K562 (cell line): Measurements from ENCODE around the gene RIN3. TPM values are rescaled to one million over a fixed set of nuclear protein-coding genes. Genes with fewer than 3 reads are reported as not detected.

Experiments
- ATAC-seq: fragments of 200-7000 bp; cut with Tn5 transposase; 3 replicates; pipeline ENCODE4 v1.9.1; 2020; ENCODE audit warnings: moderate library complexity
- BruUV-seq: library from RNA; stranded (reverse); fragments of 400-500 nt; replicated peaks from 2 replicates; lab custom pipeline; 2021; lab: Mats Ljungman, UMichigan
- CTCF ChIA-PET: fragments of 300-600 bp; formaldehyde crosslinking; extraction: SDS; loops from one replicate; lab custom pipeline; 2021; ENCODE audit warnings: low intra/inter-chr PET ratio; lab: Yijun Ruan, JAX
- POLR2A ChIA-PET: fragments of 300-600, 350-650 bp; sonication (Branson Sonifier 250); formaldehyde crosslinking; extraction: SDS; loops from one replicate; lab custom pipeline; 2021; ENCODE audit warnings: antibody characterized with exemption, inconsistent platforms; lab: Yijun Ruan, JAX
- DNase-seq, 4 experiments: peaks; one replicate each; pipeline versions ENCODE4 v3.0.0 to v3.0.0-alpha.2; 2011 to 2018; ENCODE audit warnings: low spot score in 3 of 4, mixed read lengths in 3 of 4; ENCODE audit errors: extremely low read depth in 1 of 4
- FAIRE-seq: peaks from 2 replicates; lab custom pipeline; 2011; peaks lifted over from hg19 to GRCh38; lab: Jason Lieb, UNC
- H2AFZ ChIP-seq: 2 replicates; pipeline ENCODE4 v1.6.0; 2011; ENCODE audit warnings: low read depth, low read length, control low read depth, inconsistent platforms
- H3K27ac ChIP-seq: fragments of 200-600 bp; 3 replicates; pipeline ENCODE4 v1.8.0; 2011; ENCODE audit warnings: low read depth, mild to moderate bottlenecking, control low read depth, inconsistent platforms, low read length, moderate library complexity, mixed read lengths; ENCODE audit errors: extremely low read depth
- H3K27me3 ChIP-seq, 2 experiments: fragments of 300-600 bp in 1 of 2; 2 replicates in 1 of 2; 3 replicates in 1 of 2; pipeline versions ENCODE4 v1.6.0 to v1.8.0; 2011; ENCODE audit warnings: inconsistent platforms in 2 of 2, low read length in 2 of 2, mild to moderate bottlenecking in 1 of 2, mixed read lengths in 1 of 2, moderate library complexity in 1 of 2; ENCODE audit not compliant: control insufficient read depth in 2 of 2, insufficient read depth in 2 of 2
- H3K36me3 ChIP-seq: fragments of 300-600 bp; 3 replicates; pipeline ENCODE4 v1.8.0; 2011; ENCODE audit warnings: mild to moderate bottlenecking, low read length, inconsistent platforms; ENCODE audit not compliant: control insufficient read depth, insufficient read depth
- H3K4me1 ChIP-seq, 2 experiments: fragments of 200-600 bp in 1 of 2; replicated peaks in 1 of 2; 2 replicates in 1 of 2; 3 replicates in 1 of 2; pipeline versions ENCODE4 v1.5.1 to v1.8.0; 2011; ENCODE audit warnings: inconsistent platforms in 2 of 2, low read length in 2 of 2, mild to moderate bottlenecking in 1 of 2, mixed read lengths in 1 of 2, moderate library complexity in 1 of 2; ENCODE audit not compliant: control insufficient read depth in 2 of 2, insufficient read depth in 2 of 2
- H3K4me2 ChIP-seq: 2 replicates; pipeline ENCODE4 v1.6.1; 2011; ENCODE audit warnings: low read length, control low read depth, inconsistent platforms, mixed read lengths; ENCODE audit not compliant: insufficient read depth
- H3K4me3 ChIP-seq: fragments of 200-600 bp; sonication (generic), shearing (Covaris generic); 2 replicates; pipeline ENCODE4 v1.5.1; 2016; ENCODE audit warnings: control low read depth, inconsistent platforms
- H3K79me2 ChIP-seq: fragments of 200-600 bp; 3 replicates; pipeline ENCODE4 v1.8.0; 2011; ENCODE audit warnings: low read length, inconsistent platforms; ENCODE audit not compliant: control insufficient read depth, insufficient read depth
- H3K9ac ChIP-seq, 2 experiments: 2 replicates each; pipeline versions ENCODE4 v1.6.0 to v1.6.1; 2011; ENCODE audit warnings: low read depth in 2 of 2, low read length in 2 of 2, control low read depth in 1 of 2, inconsistent platforms in 1 of 2, mild to moderate bottlenecking in 1 of 2, mixed read lengths in 1 of 2; ENCODE audit not compliant: insufficient read depth in 1 of 2
- H3K9me1 ChIP-seq: one replicate; pipeline ENCODE4 v1.6.0; 2011; ENCODE audit warnings: inconsistent platforms, mild to moderate bottlenecking, low read length, moderate library complexity; ENCODE audit not compliant: control insufficient read depth, insufficient read depth
- H3K9me3 ChIP-seq: replicated peaks from 2 replicates; pipeline ENCODE4 v1.5.1; 2011; ENCODE audit warnings: low read depth, low read length, inconsistent platforms; ENCODE audit not compliant: control insufficient read depth, insufficient read depth
- H4K20me1 ChIP-seq: replicated peaks from 2 replicates; pipeline ENCODE4 v1.6.1; 2011; ENCODE audit warnings: low read length, inconsistent platforms, mixed read lengths; ENCODE audit not compliant: control insufficient read depth, insufficient read depth
- EGR1 ChIP-seq: fragments of 450-650 bp; conservative IDR thresholded peaks from 2 replicates; pipeline ENCODE4 v1.6.1; 2017; ENCODE audit warnings: mild to moderate bottlenecking
- FOXA3 ChIP-seq, 2 experiments: fragments of 450-650 bp in 1 of 2; sonication (generic) in 1 of 2; formaldehyde crosslinking; IDR thresholded peaks in 1 of 2; conservative IDR thresholded peaks in 1 of 2; 2 replicates each; pipeline versions ENCODE4 v1.4.0 to v1.8.0; 2020 to 2022; ENCODE audit warnings: mild to moderate bottlenecking in 2 of 2, missing genetic modification reagents in 1 of 2
- NUFIP1 ChIP-seq: fragments of 450-650 bp; IDR thresholded peaks from 2 replicates; pipeline ENCODE4 v1.6.1; 2018; ENCODE audit not compliant: partially characterized antibody
- SLC30A9 ChIP-seq: fragments of 250-450 bp; sonication (Bioruptor Pico); IDR thresholded peaks from 2 replicates; pipeline ENCODE4 v1.8.0; 2022; ENCODE audit warnings: mild to moderate bottlenecking, moderate library complexity
- STAG1 ChIP-seq: sonication (generic); formaldehyde crosslinking; IDR thresholded peaks from 2 replicates; pipeline ENCODE4 v1.5.0; 2020; ENCODE audit warnings: missing genetic modification reagents, borderline replicate concordance
- TAF1 ChIP-seq: IDR thresholded peaks from 2 replicates; pipeline ENCODE4 v1.6.1; 2011; ENCODE audit warnings: mild to moderate bottlenecking, low read length, moderate library complexity; ENCODE audit not compliant: insufficient read depth, control insufficient read depth, severe bottlenecking; ENCODE audit errors: extremely low read depth
- ZC3H4 ChIP-seq: sonication (generic); formaldehyde crosslinking; IDR thresholded peaks from 2 replicates; pipeline ENCODE4 v1.9.0; 2021; ENCODE audit warnings: missing genetic modification reagents, borderline replicate concordance
- ZNF324 ChIP-seq: fragments of 250-450 bp; sonication (Bioruptor Pico); IDR thresholded peaks from 2 replicates; pipeline ENCODE4 v1.4.0; 2020; ENCODE audit warnings: mild to moderate bottlenecking
- ZNF77 ChIP-seq: fragments of 250-450 bp; sonication (Bioruptor Pico); IDR thresholded peaks from 2 replicates; pipeline ENCODE4 v1.5.0; 2020
- WGBS: fragments of 100-300 bp; shearing (Covaris generic); methylation state at CpG from one replicate; pipeline ENCODE4 v1.1.6; 2016; ENCODE audit warnings: low coverage, mixed read lengths; ENCODE audit not compliant: insufficient coverage; ENCODE audit errors: missing lambda C conversion rate; 5-methylcytosine and 5-hydroxymethylcytosine counted together
- in situ Hi-C: fragments of 300-500 bp; cut with MboI; formaldehyde crosslinking; loops from 4 replicates; pipeline ENCODE4 v1.15.0; 2018; ENCODE audit warnings: inconsistent platforms, mixed read lengths
- intact Hi-C: fragments of 100-400 bp; cut with micrococcal nuclease; formaldehyde crosslinking; loops from 2 replicates; pipeline ENCODE4 v1.14.2; 2022
- polyA plus RNA-seq, 8 experiments: library from polyadenylated mRNA; depleted of rRNA in 4 of 8; stranded (reverse) in 5 of 8; unstranded in 3 of 8; fragments of >200 nt; fragmentation: Nextera tagmentation in 2 of 8; fragmentation: Illumina TruSeq in 1 of 8; extraction: Ambion mirVana in 2 of 8; extraction: Trizol in 1 of 8; gene quantifications; 2 replicates each; pipeline versions ENCODE4 v1.2.1 to v1.2.3, GENCODE V29; 2011 to 2014; ENCODE audit warnings: inconsistent platforms in 1 of 8, missing spikeins in 1 of 8
- total RNA-seq, 7 experiments: library from RNA; depleted of rRNA in 6 of 7; stranded (reverse); fragments of >200 nt in 6 of 7; fragmentation: Illumina TruSeq in 2 of 7; extraction: Trizol in 2 of 7; gene quantifications; 2 replicates each; pipeline versions ENCODE4 v1.2.1 to v1.2.3, GENCODE V29; 2011 to 2021; ENCODE audit warnings: low replicate concordance in 1 of 7

Gene RIN3
- total and polyA plus RNA-seq, 9 of the 15 experiments (the other 6 are each of a cell fraction or from before 2014, with no cell fraction given), result 0.01 to 0.49 (median 0.08) TPM; not detected in 5

DNA sequence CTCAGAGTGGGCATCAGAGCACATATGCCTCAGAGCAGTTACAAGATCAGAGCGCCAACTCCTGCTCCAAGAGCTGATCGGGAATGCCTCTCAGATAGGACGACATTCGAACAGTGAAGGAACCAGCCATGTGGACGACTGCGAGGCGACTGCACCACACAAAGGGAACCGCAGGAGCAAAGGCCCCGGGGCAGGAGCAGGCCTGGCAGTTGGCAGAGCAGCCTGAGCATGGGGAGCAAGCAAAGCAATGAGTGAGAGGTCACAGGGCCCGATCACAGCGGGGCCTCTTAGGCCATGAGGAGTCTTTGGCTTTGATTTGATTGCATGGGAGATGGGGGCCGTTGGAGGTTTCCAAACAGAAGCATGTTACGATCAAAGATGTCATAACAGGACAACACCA lies 144.6 kb downstream of the RIN3 start:
- TF ChIP-seq TAF1, result no peak
- no peak for TF ChIP-seq STAG1
- TF ChIP-seq SLC30A9 (CRISPR knock-in tag), result no peak
- no peak for TF ChIP-seq ZNF324 (CRISPR knock-in tag)
- TF ChIP-seq ZNF77 (CRISPR knock-in tag), result no peak
- TF ChIP-seq EGR1, result no peak
- no peak for TF ChIP-seq NUFIP1
- no peak for TF ChIP-seq ZC3H4 (CRISPR knock-in tag)
- TF ChIP-seq FOXA3 (CRISPR knock-in tag; conservative IDR thresholded peaks at IDR 0.05 in 1 of 2, IDR thresholded peaks at IDR 0.05 in 1 of 2), result no peak
- TF ChIP-seq, all 486 proteins: peak for 0
- WGBS, result 7% methylated on average over 13 of the region's 13 CpGs
- CTCF ChIA-PET, result no interaction called here

More for the DNA sequence above, 144.6 kb downstream of the RIN3 start:
- H3K4me3 ChIP-seq, result no peak overlapping the region
- peaks cover 0 to 11% of the 10 kb centered on the region in 2 experiments; a peak in 3 of 5 replicates for H3K4me1 ChIP-seq
- no peak overlapping the region for H3K4me2 ChIP-seq
- no peaks in the 10 kb centered on the region for H3K9me1 ChIP-seq
- in situ Hi-C loops, result no loop called here
- H3K9ac ChIP-seq, result no peak overlapping the region
- H3K36me3 ChIP-seq, result no peaks in the 10 kb centered on the region
- H3K79me2 ChIP-seq, result no peaks in the 10 kb centered on the region
- ATAC-seq (no peak), FAIRE-seq (no peak), DNase-seq (no peak)
- H4K20me1 ChIP-seq, result no peaks in the 10 kb centered on the region
- intact Hi-C loops, result no loop called here
- POLR2A ChIA-PET, result no interaction called here
- no TSS peak for BruUV-seq
- no peak overlapping the region for H2AFZ ChIP-seq
- no peaks in the 10 kb centered on the region for H3K9me3 ChIP-seq
- no peak overlapping the region for H3K27ac ChIP-seq
- H3K27me3 ChIP-seq, result peaks cover 0 to 11% of the 10 kb centered on the region in 2 experiments; a peak in 2 of 5 replicates
